CD1c-positive myeloid dendritic cell (primary cell): ENCODE measurements around the gene SLC1A7.

Source experiments
- DNase-seq: peaks from one replicate; pipeline ENCODE4 v3.0.0-alpha.2; 2016; ENCODE audit errors: extremely low spot score

SLC1A7 gene

GRCh38 chr1:53160924-53161378 lies 18.5 kb upstream of the SLC1A7 start:
- DNase-seq: no peak

- DNase-seq: no peak
Measured at GRCh38 chr1:53158900-53159299, 16.5 kb upstream of the SLC1A7 start.

- DNase-seq: no peak
Measured at GRCh38 chr1:53156783-53157182, 14.3 kb upstream of the SLC1A7 start.

GRCh38 chr1:53155945-53156344 lies 13.5 kb upstream of the SLC1A7 start:
- DNase-seq: no peak

DNA sequence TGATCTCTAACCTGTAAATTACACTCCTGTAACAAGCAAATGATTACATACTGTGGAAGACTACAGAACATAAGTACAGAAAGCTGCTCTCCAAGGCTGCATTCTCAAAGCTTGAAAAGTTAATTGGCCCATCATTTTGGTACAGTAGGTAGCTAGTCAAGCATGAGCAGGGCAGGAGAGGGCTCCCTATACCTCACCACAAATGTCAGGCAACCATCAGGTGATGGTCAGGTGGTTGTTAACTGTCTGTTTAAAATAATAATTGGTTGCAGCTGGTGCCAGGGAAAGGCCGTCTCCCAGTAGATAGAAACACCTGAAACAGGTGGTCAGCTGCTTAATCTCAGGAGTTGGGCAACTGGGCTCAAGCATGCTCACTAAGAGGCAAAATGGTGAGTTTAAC lies 13.1 kb upstream of the SLC1A7 start:
- DNase-seq: no peak

DNA sequence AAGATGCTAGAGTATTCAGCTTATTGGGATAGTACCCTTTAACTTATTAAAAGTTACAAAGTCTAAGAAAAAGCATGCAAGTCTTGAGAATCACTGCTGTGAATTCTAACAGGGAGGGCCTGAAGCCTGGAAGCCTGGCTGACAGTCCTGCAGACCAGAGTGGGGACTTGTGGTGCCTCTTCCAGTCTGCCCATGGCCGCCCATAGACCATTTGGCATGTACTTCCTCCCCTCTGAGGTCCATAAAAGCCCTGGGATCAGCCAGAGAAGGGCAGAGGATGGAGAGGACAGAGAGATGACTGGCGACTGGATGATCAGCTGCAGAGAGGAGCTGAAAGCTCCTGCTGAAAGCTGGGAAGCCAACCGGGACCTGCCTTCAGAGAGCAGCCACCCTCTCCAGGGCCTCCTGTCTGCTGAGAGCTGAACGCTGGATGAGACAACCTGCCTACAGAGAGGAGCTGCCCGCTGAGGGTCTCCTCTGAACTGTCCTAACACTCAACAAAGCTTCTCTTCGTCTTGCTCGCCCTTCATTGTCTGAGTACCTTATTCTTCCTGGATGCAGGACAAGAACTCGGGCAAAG lies 12.5 kb upstream of the SLC1A7 start:
- no peak for DNase-seq

GRCh38 chr1:53153752-53154151 lies 11.3 kb upstream of the SLC1A7 start:
- no peak for DNase-seq

GRCh38 chr1:53148123-53148522 lies 5.7 kb upstream of the SLC1A7 start:
- no peak for DNase-seq

- no peak for DNase-seq
Measured at GRCh38 chr1:53147174-53147573, 4.7 kb upstream of the SLC1A7 start.

GRCh38 chr1:53145942-53146708 lies 3.7 kb upstream of the SLC1A7 start:
- DNase-seq: no peak

DNA sequence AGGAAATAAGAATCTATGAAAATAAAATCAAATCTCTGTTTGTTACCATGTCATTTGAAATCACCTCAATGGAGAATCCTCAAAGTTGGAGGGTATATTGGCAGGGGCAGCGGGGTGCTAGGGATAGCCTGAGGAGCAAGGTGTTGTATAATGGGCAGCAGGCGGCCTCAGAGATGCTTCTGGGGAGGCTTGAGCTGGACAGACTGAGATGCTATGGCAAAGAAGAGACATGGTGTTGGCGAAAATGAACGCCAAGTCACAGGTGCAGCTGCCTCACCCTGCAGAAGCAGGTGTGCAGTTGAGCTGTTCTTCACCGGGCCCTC lies 3.1 kb upstream of the SLC1A7 start:
- DNase-seq: no peak

DNA sequence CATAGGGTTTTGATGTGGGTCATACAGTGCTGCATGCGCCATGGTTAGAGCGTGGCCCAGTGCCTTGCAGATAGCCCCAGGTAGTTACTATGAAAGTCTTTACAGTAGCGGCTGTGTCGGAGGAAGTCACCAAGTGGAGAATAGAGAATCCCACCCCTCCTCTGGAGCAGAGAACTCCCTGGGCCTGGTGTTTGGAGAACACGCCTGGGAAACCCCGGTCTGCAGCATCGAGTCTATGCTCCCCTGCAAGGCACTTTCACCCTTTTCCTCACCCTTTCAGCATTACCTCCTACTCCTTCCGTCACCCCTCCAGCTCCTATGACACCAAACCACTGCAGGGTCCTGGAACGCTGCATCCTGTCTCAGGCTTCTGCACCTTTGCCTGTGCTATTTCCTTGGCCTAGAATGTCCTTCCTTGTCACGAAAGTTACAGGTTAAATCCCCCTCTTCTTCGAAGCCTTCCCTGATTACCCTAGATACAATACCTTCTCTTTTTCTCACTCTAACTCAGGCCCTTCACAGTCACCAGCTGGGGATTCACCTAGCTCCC lies 2.7 kb upstream of the SLC1A7 start:
- no peak for DNase-seq

- no peak for DNase-seq
Measured at GRCh38 chr1:53144201-53144600, 1.8 kb upstream of the SLC1A7 start.

- DNase-seq: no peak
Measured at GRCh38 chr1:53143527-53143926, 1.1 kb upstream of the SLC1A7 start.

DNA sequence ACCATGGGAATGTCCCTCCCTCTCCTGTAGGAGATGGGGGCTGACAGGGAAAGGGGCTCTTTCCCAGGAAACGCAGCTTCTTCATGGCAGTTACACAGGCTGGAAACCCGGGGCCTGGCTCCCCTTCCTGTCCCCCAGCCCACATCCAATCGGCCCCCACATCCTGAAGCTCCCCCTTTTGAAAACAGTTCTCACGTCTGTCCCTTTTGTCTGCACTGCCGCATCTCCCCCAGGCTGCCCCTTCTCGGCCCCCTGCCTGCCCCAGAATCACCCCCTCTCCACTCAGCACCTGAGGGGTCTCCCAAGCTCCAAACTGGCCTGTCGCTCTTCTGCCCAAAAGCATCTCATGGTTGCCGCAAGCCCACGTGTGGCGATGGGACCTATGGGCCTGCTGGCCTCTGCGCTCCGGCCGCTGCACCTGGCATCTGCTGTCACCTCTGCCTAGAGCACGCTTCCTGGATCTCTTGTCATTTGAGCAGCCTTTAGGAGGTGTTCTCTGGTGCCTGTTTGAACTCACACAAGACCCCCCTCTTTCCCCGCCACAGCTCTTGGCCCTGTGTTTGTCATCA lies 867 bp downstream of the SLC1A7 start:
- DNase-seq: no peak

DNA sequence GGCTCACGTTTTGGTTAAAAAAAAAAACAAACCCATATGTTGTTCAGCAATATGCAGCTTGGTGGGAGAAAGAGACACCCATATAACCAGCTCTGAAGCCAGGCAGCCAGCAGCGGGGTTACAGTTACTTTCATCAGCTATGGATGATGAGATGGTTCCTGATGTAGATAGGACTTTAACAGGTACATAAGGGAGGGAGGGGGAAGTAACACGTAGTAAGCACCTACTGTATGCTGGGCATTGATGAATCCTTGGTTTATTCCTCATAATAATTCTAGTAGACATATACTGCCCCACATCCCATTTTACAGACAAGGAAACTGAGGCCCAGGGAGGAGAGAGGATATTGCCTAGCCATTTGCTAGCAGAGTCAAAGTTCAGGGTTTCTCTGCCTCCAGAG lies 2.0 kb downstream of the SLC1A7 start:
- no peak for DNase-seq

- DNase-seq: no peak
Measured at GRCh38 chr1:53139951-53140361, 2.5 kb downstream of the SLC1A7 start.

DNA sequence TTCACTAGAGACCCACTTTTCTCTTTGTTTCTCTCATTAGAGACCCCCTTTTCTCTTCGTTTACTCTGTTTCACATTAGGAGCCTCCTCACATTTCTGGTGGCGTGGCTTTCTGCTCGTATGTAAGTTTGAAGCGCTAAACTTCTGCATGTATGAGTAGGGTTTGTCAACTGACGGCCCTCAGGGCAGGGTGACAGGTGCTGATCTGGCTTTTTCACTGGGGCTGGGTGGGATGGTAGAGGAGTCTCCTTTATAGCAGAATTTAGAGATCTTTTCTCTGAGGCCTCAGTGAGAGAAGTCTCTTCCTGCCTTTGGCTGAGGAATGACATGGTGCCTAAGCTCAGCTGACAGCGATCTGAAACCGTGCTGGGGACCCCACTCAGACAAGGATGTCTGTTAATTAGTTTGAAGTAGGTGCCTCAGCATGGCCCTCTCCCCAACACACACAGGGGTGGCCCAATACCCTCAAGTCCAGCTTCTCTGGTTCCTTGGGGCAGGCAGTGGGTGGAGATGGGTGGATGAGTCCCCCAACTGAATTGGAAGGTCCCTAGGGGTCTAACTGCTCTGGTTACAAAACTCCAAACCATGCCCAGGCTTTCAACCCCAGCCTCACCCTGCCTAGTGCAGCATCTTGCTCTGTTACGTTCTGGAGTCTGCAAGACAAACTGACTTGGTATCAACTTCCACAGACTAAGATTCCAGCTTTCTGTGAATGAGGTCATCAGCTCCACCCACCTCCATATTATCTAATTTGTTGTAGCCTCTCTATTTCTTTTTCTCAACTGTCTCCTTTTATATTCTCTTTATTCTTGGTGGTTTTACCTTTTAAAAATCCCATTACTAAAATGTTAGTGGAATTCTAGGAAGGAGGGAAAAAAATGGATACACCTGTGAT lies 3.2 kb downstream of the SLC1A7 start:
- no peak for DNase-seq

GRCh38 chr1:53137729-53138128 lies 4.7 kb downstream of the SLC1A7 start:
- no peak for DNase-seq

GRCh38 chr1:53135735-53136114 lies 6.7 kb downstream of the SLC1A7 start:
- no peak for DNase-seq

GRCh38 chr1:53134961-53135734 lies 7.3 kb downstream of the SLC1A7 start:
- no peak for DNase-seq
